ENCODE data around the gene MESP2.

- TF ChIP-seq CTCF (IDR thresholded peaks at IDR 0.05) = no peak
- TF ChIP-seq EP300 (IDR thresholded peaks at IDR 0.05) = no peak
- TF ChIP-seq POLR2AphosphoS5 (IDR thresholded peaks at IDR 0.05) = no peak
- no peak for TF ChIP-seq POLR2A (IDR thresholded peaks at IDR 0.05)
Observed at GRCh38 chr15:89790661-89791060, 14.5 kb downstream of the MESP2 start.
